ENCODE results near the gene EHHADH. TPM values are rescaled to one million over a fixed set of nuclear protein-coding genes. Genes with fewer than 3 reads are reported as not detected.
A peak's percentile ranks its signal among the peaks of the same experiment; 100 is the strongest.

The EHHADH gene
- polyA plus RNA-seq, 3 donors = 0.57 to 1.5 (median 1.1) TPM

GRCh38 chr3:185279587-185280138 lies 25.8 kb upstream of the EHHADH start:
- Mint-ChIP-seq H3K4me1 (peaks cover 26% of the 10 kb centered on the region), H3K9me3 (peaks cover 0 to 14% (median 7%) of the 10 kb centered on the region in 7 donors), H3K36me3 (no peaks in the 10 kb centered on the region), H3K4me3 (no peak overlapping the region), H3K27me3 (ENCODE audit: low read depth in 3 of 3) (peaks cover 3 to 10% (median 7%) of the 10 kb centered on the region in 3 donors), H3K27ac (no peak overlapping the region)
- Histone ChIP-seq H3K27ac (ENCODE audit: low read depth in 1 of 2, low read length in 2 of 2) (no peak overlapping the region), H2AFZ (ENCODE audit: insufficient read depth, low read depth, low read length, poor library complexity, severe bottlenecking) (no peak overlapping the region), H4K20me1 (ENCODE audit: insufficient read depth, low read length) (no peaks in the 10 kb centered on the region), H3K36me3 (replicated peaks in 1 of 2; ENCODE audit: control insufficient read depth in 1 of 2, insufficient read depth in 2 of 2, low read length in 2 of 2) (no peaks in the 10 kb centered on the region), H3K4me1 (ENCODE audit: control insufficient read depth in 1 of 2, insufficient read depth in 2 of 2, low read length in 2 of 2) (peaks cover 16 to 21% of the 10 kb centered on the region in 2 donors), H3K9ac (ENCODE audit: insufficient read depth, low read length, poor library complexity, severe bottlenecking) (no peak overlapping the region), H3K27me3 (ENCODE audit: control insufficient read depth in 2 of 2, insufficient read depth in 2 of 2, low read length in 2 of 2) (no peaks in the 10 kb centered on the region), H3K79me2 (ENCODE audit: insufficient read depth, low read length) (no peaks in the 10 kb centered on the region), H3K9me3 (replicated peaks in 1 of 2; ENCODE audit: control insufficient read depth in 1 of 2, insufficient read depth in 1 of 2, low read length in 2 of 2) (no peaks in the 10 kb centered on the region), H3K4me2 (replicated peaks; ENCODE audit: extremely low read depth, low read length, poor library complexity, severe bottlenecking) (no peak overlapping the region), H3K4me3 (replicated peaks in 1 of 3; ENCODE audit: low read depth in 2 of 3, low read length in 3 of 3) (no peak overlapping the region)
- intact Hi-C loops (cut with micrococcal nuclease) = loop anchor here in 1 of 2 donors (10.0 kb wide), 2 partner anchors 65 to 465 kb away; partner anchors contain the start of gene VPS8
- TF ChIP-seq CTCF (IDR thresholded peaks at IDR 0.05) = no peak
- no peak for DNase-seq
- 100% methylated on average over 6 of the region's 7 CpGs for WGBS (ENCODE audit: insufficient coverage)

GRCh38 chr3:185276415-185276814 lies 22.6 kb upstream of the EHHADH start:
- Mint-ChIP-seq H3K27me3 (ENCODE audit: low read depth in 3 of 3) (peaks cover 9 to 17% (median 14%) of the 10 kb centered on the region in 3 donors), H3K4me3 (peak overlapping the region in 1 of 2 donors; percentile 23), H3K4me1 (peaks cover 8% of the 10 kb centered on the region)

More at GRCh38 chr3:185276415-185276814, 22.6 kb upstream of the EHHADH start:
- H3K36me3 Mint-ChIP-seq = no peaks in the 10 kb centered on the region
- Histone ChIP-seq H3K27me3 (ENCODE audit: control insufficient read depth in 2 of 2, insufficient read depth in 2 of 2, low read length in 2 of 2) (peaks cover 4 to 7% of the 10 kb centered on the region in 2 donors), H3K79me2 (ENCODE audit: insufficient read depth, low read length) (no peaks in the 10 kb centered on the region), H3K36me3 (replicated peaks in 1 of 2; ENCODE audit: control insufficient read depth in 1 of 2, insufficient read depth in 2 of 2, low read length in 2 of 2) (no peaks in the 10 kb centered on the region), H2AFZ (ENCODE audit: insufficient read depth, low read depth, low read length, poor library complexity, severe bottlenecking) (no peak overlapping the region), H3K9me3 (replicated peaks in 1 of 2; ENCODE audit: control insufficient read depth in 1 of 2, insufficient read depth in 1 of 2, low read length in 2 of 2) (no peaks in the 10 kb centered on the region), H3K9ac (ENCODE audit: insufficient read depth, low read length, poor library complexity, severe bottlenecking) (no peak overlapping the region), H3K4me3 (replicated peaks in 1 of 3; ENCODE audit: low read depth in 2 of 3, low read length in 3 of 3) (no peak overlapping the region), H3K4me1 (ENCODE audit: control insufficient read depth in 1 of 2, insufficient read depth in 2 of 2, low read length in 2 of 2) (peaks cover 4 to 8% of the 10 kb centered on the region in 2 donors), H3K27ac (ENCODE audit: low read depth in 1 of 2, low read length in 2 of 2) (no peak overlapping the region), H4K20me1 (ENCODE audit: insufficient read depth, low read length) (no peaks in the 10 kb centered on the region), H3K4me2 (replicated peaks; ENCODE audit: extremely low read depth, low read length, poor library complexity, severe bottlenecking) (no peak overlapping the region)
- H3K27ac Mint-ChIP-seq = no peak overlapping the region
- H3K9me3 Mint-ChIP-seq = peaks cover 0 to 8% (median 0%) of the 10 kb centered on the region in 7 donors
- DNase-seq = no peak
- intact Hi-C loops (cut with micrococcal nuclease) = no loop called here
- 96% methylated on average over 4 of the region's 4 CpGs for WGBS (ENCODE audit: insufficient coverage)
- TF ChIP-seq CTCF (IDR thresholded peaks at IDR 0.05) = no peak

Data from CD14-positive monocyte (primary cell).